MM.1S (cell line): ENCODE measurements around the gene FBXW11.

Source experiments
- CTCF ChIP-seq: fragments of 300-600 bp; sonication (generic); IDR thresholded peaks from 2 replicates; pipeline ENCODE4 v1.5.1; 2016; ENCODE audit warnings: antibody characterized with exemption, low read length, mixed read lengths
- EZH2 ChIP-seq: fragments of 300-600 bp; sonication (generic); optimal IDR thresholded peaks from 2 replicates; pipeline ENCODE3; 2017; ENCODE audit warnings: low read depth, mild to moderate bottlenecking, antibody characterized with exemption, low read length, mixed read lengths
- EZH2phosphoT487 ChIP-seq: fragments of 300-600 bp; sonication (generic); IDR thresholded peaks from 2 replicates; pipeline ENCODE4 v1.6.1; 2018; ENCODE audit warnings: antibody characterized with exemption, low read length

- TF ChIP-seq EZH2 (no peak), CTCF (no peak), EZH2phosphoT487 (no peak)
Observed at GRCh38 chr5:171914726-171915338, 91.6 kb downstream of the FBXW11 start.
